ENCODE data around the gene OSBPL1A. TPM values are rescaled to one million over a fixed set of nuclear protein-coding genes. Genes with fewer than 3 reads are reported as not detected.

Gene OSBPL1A
- total RNA-seq, 2 donors from 2014 or later = 29.7 to 36.9 TPM

GRCh38 chr18:24319757-24320156 is 77.9 kb downstream of the OSBPL1A start:
- Histone ChIP-seq H3K27me3 (ENCODE audit: control insufficient read depth, insufficient read depth, low read length, poor library complexity, severe bottlenecking) (no peaks in the 10 kb centered on the region), H3K4me1 (ENCODE audit: control insufficient read depth, insufficient read depth, low read length) (no peaks in the 10 kb centered on the region), H3K4me3 (ENCODE audit: low read length) (no peak overlapping the region), H3K27ac (ENCODE audit: low read depth, low read length) (no peak overlapping the region), H3K36me3 (ENCODE audit: control insufficient read depth, insufficient read depth, low read length) (no peaks in the 10 kb centered on the region), H3K9ac (ENCODE audit: extremely low read depth, low read length, poor library complexity, severe bottlenecking) (no peak overlapping the region), H3K9me3 (ENCODE audit: control insufficient read depth, low read length) (no peaks in the 10 kb centered on the region)
- no peaks in the 10 kb centered on the region for H3K9me3 Mint-ChIP-seq
- no peak overlapping the region for H3K4me3 Mint-ChIP-seq
- no peak for TF ChIP-seq CTCF (conservative IDR thresholded peaks at IDR 0.05)
- no peaks in the 10 kb centered on the region for H3K36me3 Mint-ChIP-seq (ENCODE audit: low read depth)
- H3K27ac Mint-ChIP-seq = no peak overlapping the region
- no peak for DNase-seq
- WGBS, 2 experiments (ENCODE audit: insufficient coverage in 1 of 2, insufficient read length in 1 of 2) = 100% methylated on average over 4 of the region's 5 CpGs; no CpG with 5 or more reads in 1 of the 2 experiments
- no peaks in the 10 kb centered on the region for H3K27me3 Mint-ChIP-seq (ENCODE audit: insufficient read depth)
- peaks cover 4% of the 10 kb centered on the region for H3K4me1 Mint-ChIP-seq

GRCh38 chr18:24317370-24317769 is 80.3 kb downstream of the OSBPL1A start:
- H3K9me3 ChIP-seq (ENCODE audit: control insufficient read depth, low read length) = no peaks in the 10 kb centered on the region
- no peak overlapping the region for H3K4me3 Mint-ChIP-seq
- no peak for TF ChIP-seq CTCF (conservative IDR thresholded peaks at IDR 0.05)
- no peak overlapping the region for H3K27ac Mint-ChIP-seq
- no peak for DNase-seq
- H3K36me3 ChIP-seq (ENCODE audit: control insufficient read depth, insufficient read depth, low read length) = no peaks in the 10 kb centered on the region
- no peaks in the 10 kb centered on the region for H3K27me3 ChIP-seq (ENCODE audit: control insufficient read depth, insufficient read depth, low read length, poor library complexity, severe bottlenecking)
- H3K9ac ChIP-seq (ENCODE audit: extremely low read depth, low read length, poor library complexity, severe bottlenecking) = no peak overlapping the region
- H3K4me1 Mint-ChIP-seq = peaks cover 4% of the 10 kb centered on the region
- no peak overlapping the region for H3K4me3 ChIP-seq (ENCODE audit: low read length)
- no peaks in the 10 kb centered on the region for H3K27me3 Mint-ChIP-seq (ENCODE audit: insufficient read depth)
- H3K36me3 Mint-ChIP-seq (ENCODE audit: low read depth) = no peaks in the 10 kb centered on the region
- H3K4me1 ChIP-seq (ENCODE audit: control insufficient read depth, insufficient read depth, low read length) = no peaks in the 10 kb centered on the region
- H3K27ac ChIP-seq (ENCODE audit: low read depth, low read length) = no peak overlapping the region
- H3K9me3 Mint-ChIP-seq = no peaks in the 10 kb centered on the region

GRCh38 chr18:24315170-24315569 is 82.5 kb downstream of the OSBPL1A start:
- 100% methylated on average over 1 of the region's 1 CpG; no CpG with 5 or more reads in 1 of the 2 experiments for WGBS, 2 experiments (ENCODE audit: insufficient coverage in 1 of 2, insufficient read length in 1 of 2)
- Mint-ChIP-seq H3K27me3 (ENCODE audit: insufficient read depth) (no peaks in the 10 kb centered on the region), H3K4me3 (no peak overlapping the region), H3K4me1 (peaks cover 4% of the 10 kb centered on the region), H3K9me3 (no peaks in the 10 kb centered on the region), H3K27ac (no peak overlapping the region), H3K36me3 (ENCODE audit: low read depth) (no peaks in the 10 kb centered on the region)
- TF ChIP-seq CTCF (conservative IDR thresholded peaks at IDR 0.05) = no peak
- no peak overlapping the region for H3K27ac ChIP-seq (ENCODE audit: low read depth, low read length)
- no peaks in the 10 kb centered on the region for H3K27me3 ChIP-seq (ENCODE audit: control insufficient read depth, insufficient read depth, low read length, poor library complexity, severe bottlenecking)
- H3K36me3 ChIP-seq (ENCODE audit: control insufficient read depth, insufficient read depth, low read length) = no peaks in the 10 kb centered on the region
- DNase-seq = no peak
- H3K9ac ChIP-seq (ENCODE audit: extremely low read depth, low read length, poor library complexity, severe bottlenecking) = no peak overlapping the region
- H3K9me3 ChIP-seq (ENCODE audit: control insufficient read depth, low read length) = no peaks in the 10 kb centered on the region
- H3K4me1 ChIP-seq (ENCODE audit: control insufficient read depth, insufficient read depth, low read length) = no peaks in the 10 kb centered on the region
- no peak overlapping the region for H3K4me3 ChIP-seq (ENCODE audit: low read length)
